Stimulated activated CD8-positive, alpha-beta memory T cell treated with anti-CD3 and anti-CD28 coated beads, Interleukin-4, amount 100 ng/mL, for 4 hours (primary cell): ENCODE data around the gene PLLP.
A peak's percentile ranks its signal among the peaks of the same experiment; 100 is the strongest.
"Not testable (repeated sequence)": the region's sequence is repeated elsewhere in the genome, so short reads cannot be mapped to it uniquely, and the experiment has no call there.

Source experiments
- DNase-seq, 2 donors: peaks; one replicate each; pipeline ENCODE4 v3.0.0-alpha.2; 2020; ENCODE audit warnings: low read depth in 2 of 2, low spot score in 1 of 2

The PLLP gene

GRCh38 chr16:57303021-57303909 lies 18.8 kb upstream of the PLLP start:
- DNase-seq, result no peak

GRCh38 chr16:57301126-57301817 lies 16.8 kb upstream of the PLLP start:
- no peak for DNase-seq

GRCh38 chr16:57300387-57301125 lies 16.1 kb upstream of the PLLP start:
- DNase-seq, result peak; percentile 95 to 99

GRCh38 chr16:57299719-57300386 lies 15.4 kb upstream of the PLLP start:
- DNase-seq, result peak; percentile 59 to 74

GRCh38 chr16:57299009-57299718 lies 14.7 kb upstream of the PLLP start:
- no peak for DNase-seq

GRCh38 chr16:57297856-57298255 lies 13.4 kb upstream of the PLLP start:
- no peak for DNase-seq

GRCh38 chr16:57289391-57290257 lies 5.2 kb upstream of the PLLP start:
- DNase-seq, result no peak

- no peak for DNase-seq
These were observed 907 bp upstream of the PLLP start for GRCh38 chr16:57285379-57285778.

GRCh38 chr16:57284952-57285363 lies 486 bp upstream of the PLLP start:
- DNase-seq, result no peak

GRCh38 chr16:57283959-57284208 lies 588 bp downstream of the PLLP start:
- no peak for DNase-seq

- no peak for DNase-seq
These were observed 1.1 kb downstream of the PLLP start for GRCh38 chr16:57283214-57283958.

- DNase-seq, result no peak
These were observed 1.8 kb downstream of the PLLP start for GRCh38 chr16:57282510-57283213.

GRCh38 chr16:57281791-57282190 lies 2.7 kb downstream of the PLLP start:
- no peak for DNase-seq

- DNase-seq, result no peak
These were observed 4.5 kb downstream of the PLLP start for GRCh38 chr16:57279780-57280638.

- DNase-seq, result no peak
These were observed 6.0 kb downstream of the PLLP start for GRCh38 chr16:57278494-57278893.

- DNase-seq, result no peak
These were observed 6.9 kb downstream of the PLLP start for GRCh38 chr16:57277586-57277985.

- DNase-seq, result no peak
These were observed 7.9 kb downstream of the PLLP start for GRCh38 chr16:57276596-57276995.

GRCh38 chr16:57275946-57276345 lies 8.5 kb downstream of the PLLP start:
- DNase-seq, result not testable (repeated sequence)
